CD4-positive, alpha-beta memory T cell (primary cell): ENCODE measurements around the gene DNTT. TPM values are rescaled to one million over a fixed set of nuclear protein-coding genes. Genes with fewer than 3 reads are reported as not detected.
A peak's percentile ranks its signal among the peaks of the same experiment; 100 is the strongest.

Source experiments
- CTCF ChIA-PET: fragments of 350-600 bp; sonication (Branson Sonifier 250); formaldehyde crosslinking; loops from one replicate; lab custom pipeline; 2021; ENCODE audit warnings: inconsistent platforms; ENCODE audit not compliant: partially characterized antibody; lab: Charles Lee
- POLR2A ChIA-PET: fragments of 350-600 bp; sonication (Branson Sonifier 250); formaldehyde crosslinking; loops from one replicate; lab custom pipeline; 2021; ENCODE audit not compliant: partially characterized antibody; lab: Charles Lee
- DNase-seq, 5 donors: peaks; one replicate each; pipeline versions ENCODE4 v3.0.0 to v3.0.0-alpha.2; 2020 to 2022; ENCODE audit warnings: mixed read lengths in 1 of 5
- H3K27ac ChIP-seq: one replicate; pipeline ENCODE4 v1.7.0; 2013; ENCODE audit warnings: low read depth, low read length
- H3K27me3 ChIP-seq: 2 replicates; pipeline ENCODE4 v1.7.0; 2013; ENCODE audit warnings: mild to moderate bottlenecking, low read length, moderate library complexity; ENCODE audit not compliant: insufficient read depth
- H3K36me3 ChIP-seq: 2 replicates; pipeline ENCODE4 v1.7.0; 2013; ENCODE audit warnings: mild to moderate bottlenecking, low read length, moderate library complexity; ENCODE audit not compliant: insufficient read depth
- H3K4me1 ChIP-seq: 2 replicates; pipeline ENCODE4 v1.7.0; 2013; ENCODE audit warnings: mild to moderate bottlenecking, low read length, moderate library complexity; ENCODE audit not compliant: insufficient read depth
- H3K4me3 ChIP-seq, 2 donors: one replicate each; pipeline ENCODE4 v1.7.0; 2013; ENCODE audit warnings: low read length in 2 of 2, mild to moderate bottlenecking in 1 of 2
- H3K9me3 ChIP-seq, 2 donors: one replicate each; pipeline ENCODE4 v1.7.0; 2013; ENCODE audit warnings: low read length in 2 of 2, control low read depth in 1 of 2; ENCODE audit not compliant: control insufficient read depth in 1 of 2
- H3K27ac Mint-ChIP-seq, 7 donors: one replicate each; pipeline ENCODE4 v1.8.0; 2020 to 2021; ENCODE audit warnings: mixed read lengths in 7 of 7, mild to moderate bottlenecking in 6 of 7, inconsistent platforms in 3 of 7, moderate library complexity in 3 of 7
- H3K27me3 Mint-ChIP-seq, 2 donors: one replicate each; pipeline ENCODE4 v1.8.0; 2020 to 2021; ENCODE audit warnings: mixed read lengths in 2 of 2
- H3K36me3 Mint-ChIP-seq, 2 donors: one replicate each; pipeline ENCODE4 v1.8.0; 2020 to 2021; ENCODE audit warnings: mixed read lengths in 2 of 2, inconsistent platforms in 1 of 2, mild to moderate bottlenecking in 1 of 2
- H3K4me1 Mint-ChIP-seq, 4 donors: one replicate each; pipeline ENCODE4 v1.8.0; 2020 to 2021; ENCODE audit warnings: mixed read lengths in 4 of 4, mild to moderate bottlenecking in 1 of 4
- H3K4me3 Mint-ChIP-seq, 8 donors: one replicate each; pipeline ENCODE4 v1.8.0; 2020 to 2021; ENCODE audit warnings: mixed read lengths in 8 of 8, mild to moderate bottlenecking in 7 of 8, moderate library complexity in 6 of 8, inconsistent platforms in 3 of 8
- H3K9me3 Mint-ChIP-seq, 8 donors: one replicate each; pipeline ENCODE4 v1.8.0; 2020 to 2021; ENCODE audit warnings: mixed read lengths in 8 of 8, mild to moderate bottlenecking in 5 of 8, inconsistent platforms in 3 of 8, moderate library complexity in 1 of 8
- intact Hi-C: fragments of 100-400 bp; cut with micrococcal nuclease; formaldehyde crosslinking; loops from one replicate; pipeline ENCODE4 v1.15.1; 2023
- polyA plus RNA-seq, 2 donors: library from polyadenylated mRNA; unstranded; fragments of 300-500 nt; fragmentation: Illumina TruSeq; gene quantifications; one replicate each; pipeline ENCODE4 v1.2.3, GENCODE V29; 2021
- total RNA-seq, 2 experiments: library from RNA; stranded (reverse); gene quantifications; one replicate each; pipeline ENCODE4 v1.2.3, GENCODE V29; 2021

DNTT gene
- total and polyA plus RNA-seq, 4 experiments from 2014 or later, result not detected

DNA sequence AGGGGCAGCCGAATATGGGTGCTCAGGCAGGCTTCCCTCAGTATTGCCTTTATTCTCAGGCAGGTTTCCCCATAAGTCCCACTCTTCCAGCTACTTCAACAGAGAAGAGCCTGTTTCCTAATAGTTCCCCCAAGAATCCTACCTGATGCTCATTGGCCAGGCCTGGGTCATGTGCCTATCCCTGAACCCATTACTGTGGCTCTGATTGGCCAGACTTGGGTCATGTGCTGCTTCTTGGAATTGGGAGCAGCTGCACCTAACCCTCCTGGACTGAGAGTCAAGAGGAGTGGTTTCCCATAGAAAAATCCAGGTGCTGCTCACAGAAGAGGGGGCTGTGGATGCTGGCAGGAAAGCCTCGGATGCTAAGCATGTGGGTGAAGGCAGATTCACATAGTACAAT is 32.9 kb downstream of the DNTT start:
- Histone ChIP-seq H3K27ac (no peak overlapping the region), H3K4me1 (peaks cover 14% of the 10 kb centered on the region), H3K36me3 (no peaks in the 10 kb centered on the region), H3K9me3 (no peaks in the 10 kb centered on the region), H3K4me3 (no peak overlapping the region), H3K27me3 (peaks cover 9% of the 10 kb centered on the region)
- no peak for DNase-seq
- Mint-ChIP-seq H3K36me3 (no peaks in the 10 kb centered on the region), H3K4me1 (peaks cover 13 to 17% (median 13%) of the 10 kb centered on the region in 4 donors), H3K9me3 (no peaks in the 10 kb centered on the region), H3K27me3 (peaks cover 8 to 26% of the 10 kb centered on the region in 2 donors), H3K4me3 (no peak overlapping the region), H3K27ac (peak overlapping the region in 1 of 7 donors; percentile 21)
- ChIA-PET POLR2A (no interaction called here), CTCF (interaction anchor here (1.3 to 8.4 kb wide), 4 partner anchors 11 to 643 kb away, joined by 3 to 67 read pairs (median 8); partner anchors contain the start of gene TCTN3)
- intact Hi-C loops, result no loop called here

DNA sequence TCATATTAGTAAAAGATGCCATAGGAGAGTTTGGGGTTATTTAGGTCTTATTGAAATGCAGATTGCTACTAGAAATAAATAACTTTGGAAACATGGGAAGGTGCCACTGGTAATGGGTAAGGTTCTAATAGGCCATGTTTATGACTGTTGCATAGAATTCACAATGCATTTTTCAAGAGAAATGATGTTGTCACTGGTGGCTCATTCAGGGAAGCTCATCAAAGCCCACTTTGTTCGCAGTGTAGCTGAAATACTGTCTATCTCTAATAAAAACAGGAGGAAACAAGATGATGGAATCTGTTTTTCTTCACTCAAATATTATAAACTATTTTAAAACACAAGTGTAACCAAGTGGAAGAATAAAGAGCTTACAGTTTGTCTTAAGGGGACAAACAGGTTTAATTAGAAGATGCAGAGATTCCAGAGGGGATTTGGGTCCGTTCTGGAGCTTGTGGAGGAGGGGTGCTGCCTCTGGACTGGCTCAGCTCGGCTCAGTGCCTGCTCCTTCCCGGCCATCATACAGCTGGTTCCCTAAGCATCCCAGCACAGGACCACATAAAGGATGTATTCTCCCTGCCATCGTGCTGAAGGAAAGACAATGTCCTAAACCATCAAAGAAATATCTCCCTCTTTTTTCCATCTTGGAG is 34.2 kb downstream of the DNTT start:
- Mint-ChIP-seq H3K36me3 (no peaks in the 10 kb centered on the region), H3K27me3 (peaks cover 11 to 24% of the 10 kb centered on the region in 2 donors), H3K4me3 (no peak overlapping the region), H3K4me1 (peaks cover 4 to 6% (median 5%) of the 10 kb centered on the region in 4 donors), H3K9me3 (no peaks in the 10 kb centered on the region), H3K27ac (no peak overlapping the region)
- intact Hi-C loops, result no loop called here
- peaks cover 4% of the 10 kb centered on the region for H3K4me1 ChIP-seq
- no peak for DNase-seq
- no peak overlapping the region for H3K4me3 ChIP-seq
- H3K9me3 ChIP-seq, result no peaks in the 10 kb centered on the region
- no peaks in the 10 kb centered on the region for H3K36me3 ChIP-seq
- ChIA-PET POLR2A (no interaction called here), CTCF (interaction anchor here (1.0 to 8.4 kb wide), 7 partner anchors 10 to 645 kb away, joined by 3 to 67 read pairs (median 7); partner anchors contain the start of gene TCTN3)
- peaks cover 9% of the 10 kb centered on the region for H3K27me3 ChIP-seq
- H3K27ac ChIP-seq, result no peak overlapping the region

DNA sequence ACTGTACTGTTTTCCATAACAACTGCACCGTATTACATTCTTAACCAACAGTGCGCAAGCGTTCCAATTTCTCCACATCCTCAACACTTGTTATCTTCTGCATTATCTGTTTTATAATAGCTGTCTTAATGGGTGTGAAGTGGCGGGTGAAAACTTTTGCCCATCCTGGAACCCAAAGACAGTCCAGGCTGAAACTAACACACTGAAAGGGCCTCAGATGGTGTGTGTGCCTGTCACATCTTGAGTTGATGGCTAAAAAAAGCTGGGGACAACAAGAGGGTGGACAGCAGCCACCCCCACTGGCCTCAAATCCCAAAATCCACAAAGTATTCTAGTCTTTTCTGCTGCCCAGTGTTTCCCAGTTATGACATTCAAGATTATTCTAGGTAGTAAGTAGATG is 35.1 kb downstream of the DNTT start:
- Mint-ChIP-seq H3K27me3 (peaks cover 4 to 28% of the 10 kb centered on the region in 2 donors), H3K27ac (no peak overlapping the region), H3K9me3 (no peaks in the 10 kb centered on the region), H3K4me1 (peaks cover 0 to 3% (median under 1%) of the 10 kb centered on the region in 4 donors), H3K4me3 (no peak overlapping the region), H3K36me3 (no peaks in the 10 kb centered on the region)
- peaks cover 9% of the 10 kb centered on the region for H3K27me3 ChIP-seq
- H3K36me3 ChIP-seq, result no peaks in the 10 kb centered on the region
- ChIA-PET CTCF (interaction anchor here (0.5 to 8.4 kb wide), 7 partner anchors 10 to 1283 kb away, joined by 3 to 67 read pairs (median 4); no protein-coding TSS in a partner anchor), POLR2A (no interaction called here)
- H3K27ac ChIP-seq, result no peak overlapping the region
- intact Hi-C loops, result no loop called here
- H3K9me3 ChIP-seq, result no peaks in the 10 kb centered on the region
- no peak for DNase-seq
- no peak overlapping the region for H3K4me3 ChIP-seq
- H3K4me1 ChIP-seq, result no peaks in the 10 kb centered on the region

DNA sequence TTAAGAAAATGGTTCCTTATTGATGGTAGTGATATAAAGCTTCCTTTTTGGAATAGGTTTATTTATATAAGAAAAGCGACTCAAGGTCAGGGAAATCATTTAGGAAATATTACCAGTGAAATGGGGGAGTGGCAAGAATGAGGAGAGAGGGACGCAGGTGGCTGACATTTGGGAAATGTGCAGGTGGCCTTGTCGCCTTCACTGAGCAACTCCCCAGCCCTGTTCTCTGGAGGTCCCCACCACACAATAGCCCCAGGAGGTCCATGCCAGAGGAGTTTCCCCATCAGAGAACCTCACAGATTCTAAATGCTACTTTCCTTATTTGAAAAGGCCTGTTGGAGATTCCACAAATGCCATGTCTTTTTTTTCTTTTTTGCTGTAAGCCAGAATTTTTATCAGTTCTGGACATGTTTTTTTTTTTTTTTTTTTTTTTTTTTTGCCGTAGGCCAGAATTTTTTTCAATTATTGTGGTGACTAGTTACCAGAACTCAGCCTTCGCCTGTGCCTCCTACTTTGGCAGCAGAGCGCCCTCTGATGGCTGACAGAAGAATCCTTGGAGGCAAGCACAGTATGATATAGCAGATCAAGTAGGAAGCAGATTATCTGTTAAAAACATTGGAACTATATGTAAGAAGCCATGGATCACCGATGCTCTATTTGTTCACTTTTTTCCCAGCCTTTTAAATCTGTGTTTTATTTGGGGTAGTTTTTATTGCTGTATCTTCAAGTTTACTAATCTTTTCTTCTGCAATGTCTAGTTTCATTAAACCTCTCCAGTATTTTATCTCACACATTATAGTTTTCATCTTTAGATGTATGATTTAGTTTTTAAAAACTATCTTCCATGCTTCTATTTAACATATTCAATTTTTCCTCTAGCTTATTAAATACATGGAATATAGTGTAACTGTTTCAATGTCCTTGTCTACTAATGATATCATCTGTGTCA is 36.0 kb downstream of the DNTT start:
- no peak overlapping the region for H3K4me3 Mint-ChIP-seq
- intact Hi-C loops, result loop anchor here (1.0 kb wide), 2 partner anchors 111 to 647 kb away; partner anchors contain the start of gene TCTN3
- H3K4me1 Mint-ChIP-seq, result no peaks in the 10 kb centered on the region
- H3K36me3 Mint-ChIP-seq, result no peaks in the 10 kb centered on the region
- H3K27me3 Mint-ChIP-seq, result peaks cover 2 to 23% of the 10 kb centered on the region in 2 donors
- CTCF ChIA-PET, result interaction anchor here (0.5 to 8.4 kb wide), 10 partner anchors 8 to 1282 kb away, joined by 3 to 67 read pairs (median 4); no protein-coding TSS in a partner anchor
- Histone ChIP-seq H3K27ac (no peak overlapping the region), H3K4me1 (no peaks in the 10 kb centered on the region), H3K27me3 (peaks cover 2% of the 10 kb centered on the region), H3K9me3 (no peaks in the 10 kb centered on the region), H3K36me3 (no peaks in the 10 kb centered on the region), H3K4me3 (no peak overlapping the region)
- peak in 4 of 5 donors; percentile 30 to 51 (median 45) for DNase-seq
- POLR2A ChIA-PET, result no interaction called here
- no peak overlapping the region for H3K27ac Mint-ChIP-seq
- peaks cover 0 to under 1% (median 0%) of the 10 kb centered on the region in 8 donors for H3K9me3 Mint-ChIP-seq

DNA sequence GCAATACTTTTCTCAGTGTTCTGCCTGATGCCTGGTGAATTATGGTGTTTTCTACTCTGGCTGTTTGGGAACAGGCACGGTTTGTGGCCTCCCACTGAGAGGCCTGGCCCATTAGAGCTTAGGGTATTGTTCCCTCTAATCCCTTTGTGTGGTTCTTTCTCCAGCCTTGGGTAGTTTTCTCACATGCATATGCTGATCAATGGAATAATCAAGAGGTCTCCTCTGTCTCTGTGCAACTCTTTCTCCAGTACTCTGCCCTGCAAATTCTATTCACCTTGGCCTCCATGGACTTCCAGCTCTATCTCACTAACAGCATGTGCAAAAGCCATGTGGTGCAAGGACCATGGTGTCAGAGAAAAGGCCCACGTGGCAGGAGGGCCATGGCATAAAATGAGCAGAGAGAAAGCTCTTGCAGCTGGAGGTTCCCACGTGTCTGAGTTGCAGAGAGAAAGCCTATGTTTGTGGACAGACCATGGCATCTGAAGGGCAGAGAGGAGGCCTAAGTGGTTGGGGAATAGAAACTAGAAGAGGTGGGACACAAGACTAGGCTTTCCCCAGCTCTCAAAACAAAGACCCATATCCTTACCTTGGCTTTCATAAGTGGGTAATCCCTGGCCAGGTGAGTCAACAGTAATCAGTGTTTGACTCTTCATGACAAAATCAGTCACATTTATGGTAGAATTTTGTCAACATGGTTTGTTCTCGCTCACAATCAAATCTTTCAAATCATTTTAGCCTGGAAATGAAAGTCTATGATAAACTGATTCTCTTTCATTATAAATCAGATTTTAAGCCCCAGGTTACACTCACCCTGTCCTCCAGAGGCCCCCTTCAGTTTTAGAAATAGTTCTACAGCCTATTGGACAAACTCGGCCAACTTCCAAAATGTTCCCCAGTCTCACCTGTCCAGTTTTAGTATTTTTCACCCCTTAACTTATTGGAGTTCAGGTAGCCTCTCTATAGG is 37.3 kb downstream of the DNTT start:
- H3K27me3 Mint-ChIP-seq, result peaks cover 5 to 25% of the 10 kb centered on the region in 2 donors

DNA sequence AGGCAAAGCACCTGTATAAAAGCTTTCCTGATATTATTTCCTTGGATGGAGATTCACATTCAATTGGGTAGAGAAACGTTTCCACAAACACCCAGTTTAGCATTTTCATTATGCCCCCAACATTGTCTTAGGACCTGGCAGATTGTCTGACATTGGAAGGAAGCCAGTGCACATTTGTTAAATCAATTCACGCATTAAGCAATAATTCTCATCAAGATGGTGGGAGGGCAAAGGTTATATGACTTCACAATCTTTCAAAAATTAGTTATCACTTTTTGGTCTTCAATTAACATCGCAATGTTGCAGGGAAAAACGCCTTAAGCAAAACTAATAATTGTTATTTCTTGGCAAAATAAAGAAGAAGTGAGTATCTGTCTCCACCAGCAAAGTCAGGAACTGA is 38.2 kb downstream of the DNTT start:
- Mint-ChIP-seq H3K4me3 (no peak overlapping the region), H3K27me3 (peaks cover 5 to 19% of the 10 kb centered on the region in 2 donors), H3K9me3 (peaks cover 2 to 14% (median 9%) of the 10 kb centered on the region in 8 donors), H3K36me3 (peaks cover 0 to 6% of the 10 kb centered on the region in 2 donors), H3K27ac (no peak overlapping the region), H3K4me1 (no peaks in the 10 kb centered on the region)
- Histone ChIP-seq H3K27ac (no peak overlapping the region), H3K4me3 (no peak overlapping the region), H3K36me3 (no peaks in the 10 kb centered on the region), H3K4me1 (no peaks in the 10 kb centered on the region), H3K27me3 (no peaks in the 10 kb centered on the region), H3K9me3 (no peaks in the 10 kb centered on the region)
- intact Hi-C loops, result no loop called here
- POLR2A ChIA-PET, result no interaction called here
- no peak for DNase-seq
- CTCF ChIA-PET, result no interaction called here

More for the DNA sequence above, 37.3 kb downstream of the DNTT start:
- peaks cover 0 to 5% of the 10 kb centered on the region in 2 donors for H3K36me3 Mint-ChIP-seq
- intact Hi-C loops, result no loop called here
- no peaks in the 10 kb centered on the region for H3K4me1 Mint-ChIP-seq
- peaks cover 2 to 11% (median 7%) of the 10 kb centered on the region in 8 donors for H3K9me3 Mint-ChIP-seq
- H3K27ac Mint-ChIP-seq, result no peak overlapping the region
- H3K4me3 Mint-ChIP-seq, result no peak overlapping the region
- Histone ChIP-seq H3K27ac (no peak overlapping the region), H3K4me3 (no peak overlapping the region), H3K27me3 (no peaks in the 10 kb centered on the region), H3K9me3 (no peaks in the 10 kb centered on the region), H3K4me1 (no peaks in the 10 kb centered on the region), H3K36me3 (no peaks in the 10 kb centered on the region)
- ChIA-PET CTCF (interaction anchor here (0.8 to 8.4 kb wide), 6 partner anchors 10 to 324 kb away, joined by 3 to 67 read pairs (median 4); no protein-coding TSS in a partner anchor), POLR2A (no interaction called here)
- DNase-seq, result no peak
